Ascending aorta (tissue), 2 donors: ENCODE results near the gene MITF. TPM values are rescaled to one million over a fixed set of nuclear protein-coding genes. Genes with fewer than 3 reads are reported as not detected.

ENCODE experiments used
- DNase-seq, 2 donors: peaks; one replicate each; pipeline ENCODE4 v3.0.0-alpha.2; 2019; ENCODE audit warnings: low spot score in 2 of 2
- H3K27ac ChIP-seq, 2 donors: fragments of 200-600 bp; sonication (generic); one replicate each; pipeline ENCODE4 v1.5.1; 2016 to 2017; ENCODE audit warnings: mild to moderate bottlenecking in 1 of 2
- H3K27me3 ChIP-seq: fragments of 200-600 bp; sonication (generic); one replicate; pipeline ENCODE4 v1.5.1; 2017
- H3K36me3 ChIP-seq, 2 donors: fragments of 200-600 bp; sonication (generic); one replicate each; pipeline ENCODE4 v1.5.1; 2016
- H3K4me1 ChIP-seq, 2 donors: fragments of 200-600 bp; sonication (generic); one replicate each; pipeline ENCODE4 v1.5.1; 2016 to 2017; ENCODE audit warnings: mild to moderate bottlenecking in 1 of 2
- H3K4me3 ChIP-seq, 2 donors: fragments of 200-600 bp; sonication (generic); one replicate each; pipeline ENCODE4 v1.5.1; 2016 to 2017; ENCODE audit warnings: mild to moderate bottlenecking in 1 of 2
- H3K9me3 ChIP-seq, 2 donors: fragments of 200-600 bp; sonication (generic); one replicate each; pipeline ENCODE4 v1.5.1; 2016
- CTCF ChIP-seq, 3 experiments: fragments of 200-600 bp in 2 of 3; fragments of 450-650 bp in 1 of 3; sonication (generic) in 2 of 3; IDR thresholded peaks; one replicate each; pipeline ENCODE4 v1.5.1; 2016 to 2019; ENCODE audit warnings: antibody characterized with exemption in 3 of 3, mild to moderate bottlenecking in 1 of 3, moderate library complexity in 1 of 3
- intact Hi-C: fragments of 100-400 bp; cut with DNase I; formaldehyde crosslinking; loops from one replicate; pipeline ENCODE4 v1.15.1; 2023
- total RNA-seq: library from RNA; depleted of rRNA; stranded (reverse); fragments of >200 nt; gene quantifications from one replicate; pipeline ENCODE4 v1.1.0, GENCODE V29; 2016

Gene MITF
- total RNA-seq, 1 donor from 2014 or later, result 27.4 TPM

- Histone ChIP-seq H3K4me1 (no peaks in the 10 kb centered on the region), H3K9me3 (no peaks in the 10 kb centered on the region), H3K36me3 (no peaks in the 10 kb centered on the region), H3K27ac (no peak overlapping the region), H3K27me3 (no peaks in the 10 kb centered on the region), H3K4me3 (no peak overlapping the region)
- DNase-seq, result no peak
- intact Hi-C loops, result no loop called here
- no peak for TF ChIP-seq CTCF (IDR thresholded peaks at IDR 0.05)
Measured at GRCh38 chr3:69710153-69710977, 28.9 kb upstream of the MITF start.

DNA sequence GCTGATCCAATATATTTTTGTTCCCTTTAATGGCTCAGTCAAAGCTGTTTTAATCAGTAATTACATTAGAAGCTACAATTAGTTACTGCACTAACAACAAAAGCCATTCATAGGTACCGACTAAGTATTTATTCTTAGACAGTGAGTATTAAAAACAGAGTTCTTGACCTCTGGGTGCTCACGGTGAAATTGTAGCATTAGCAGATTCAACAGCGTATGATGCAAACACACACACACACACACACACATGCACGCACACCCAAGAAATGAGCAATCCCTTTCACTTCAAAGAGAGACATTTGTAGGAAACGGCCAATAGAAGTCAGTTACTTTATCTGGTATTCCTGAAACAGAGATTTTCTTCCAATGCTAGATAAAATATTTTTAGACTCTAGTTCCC lies 27.0 kb upstream of the MITF start:
- Histone ChIP-seq H3K27me3 (no peaks in the 10 kb centered on the region), H3K36me3 (no peaks in the 10 kb centered on the region), H3K4me1 (no peaks in the 10 kb centered on the region), H3K27ac (no peak overlapping the region), H3K9me3 (no peaks in the 10 kb centered on the region), H3K4me3 (no peak overlapping the region)
- no peak for DNase-seq
- intact Hi-C loops, result no loop called here
- TF ChIP-seq CTCF (IDR thresholded peaks at IDR 0.05), result no peak

DNA sequence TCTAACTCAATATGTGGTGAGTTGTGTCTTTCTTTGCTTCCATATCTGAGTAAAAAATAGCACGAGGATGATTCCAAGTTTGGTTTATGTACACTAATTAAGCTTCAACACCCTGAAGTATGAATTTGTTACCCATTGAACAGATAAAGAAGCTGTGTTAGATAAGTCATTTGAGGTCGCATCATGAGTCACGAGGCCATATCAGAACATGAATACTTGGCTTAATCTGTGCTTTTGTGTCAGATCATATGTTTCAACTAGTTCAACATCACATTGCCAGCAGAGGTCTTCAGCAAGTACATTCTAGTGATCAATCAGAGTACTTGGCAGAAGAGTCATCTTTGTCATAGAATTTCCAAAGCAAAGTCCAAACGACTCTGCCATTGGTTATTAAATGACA lies 26.3 kb upstream of the MITF start:
- Histone ChIP-seq H3K4me1 (no peaks in the 10 kb centered on the region), H3K27ac (no peak overlapping the region), H3K27me3 (no peaks in the 10 kb centered on the region), H3K4me3 (no peak overlapping the region), H3K36me3 (no peaks in the 10 kb centered on the region), H3K9me3 (no peaks in the 10 kb centered on the region)
- intact Hi-C loops, result no loop called here
- TF ChIP-seq CTCF (IDR thresholded peaks at IDR 0.05), result no peak
- no peak for DNase-seq

DNA sequence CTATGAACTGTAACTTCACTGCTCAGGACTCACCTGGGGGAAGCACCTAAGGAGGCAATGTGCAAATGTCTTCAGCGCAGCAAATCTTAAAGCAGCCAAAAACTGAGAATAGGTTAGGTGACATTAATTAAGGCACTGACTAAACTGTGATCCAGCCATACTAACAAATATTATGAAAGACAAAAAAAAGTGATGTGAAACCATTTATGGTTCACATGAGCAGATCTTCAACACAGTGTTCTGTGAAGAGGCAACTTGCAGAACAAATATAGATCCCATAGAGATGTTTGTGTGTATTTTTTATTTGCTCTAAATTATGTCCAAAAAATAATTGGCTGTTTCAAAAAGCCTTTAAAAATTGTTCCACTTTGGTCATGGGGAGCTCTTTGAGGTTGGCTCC lies 24.1 kb upstream of the MITF start:
- no peak for TF ChIP-seq CTCF (IDR thresholded peaks at IDR 0.05)
- Histone ChIP-seq H3K9me3 (no peaks in the 10 kb centered on the region), H3K4me1 (no peaks in the 10 kb centered on the region), H3K4me3 (no peak overlapping the region), H3K36me3 (no peaks in the 10 kb centered on the region), H3K27me3 (no peaks in the 10 kb centered on the region), H3K27ac (no peak overlapping the region)
- intact Hi-C loops, result no loop called here
- DNase-seq, result no peak

- Histone ChIP-seq H3K36me3 (no peaks in the 10 kb centered on the region), H3K4me3 (no peak overlapping the region), H3K27me3 (no peaks in the 10 kb centered on the region), H3K9me3 (no peaks in the 10 kb centered on the region), H3K4me1 (no peaks in the 10 kb centered on the region), H3K27ac (no peak overlapping the region)
- DNase-seq, result no peak
- no peak for TF ChIP-seq CTCF (IDR thresholded peaks at IDR 0.05)
- intact Hi-C loops, result no loop called here
Measured at GRCh38 chr3:69716119-69716518, 23.1 kb upstream of the MITF start.
